AG09309 (cell line): ENCODE data around the gene TRNAU1AP.
A peak's percentile ranks its signal among the peaks of the same experiment; 100 is the strongest.
"Not testable (repeated sequence)": the region's sequence is repeated elsewhere in the genome, so short reads cannot be mapped to it uniquely, and the experiment has no call there.

Experiments used
- DNase-seq: peaks from one replicate; pipeline ENCODE4 v3.0.0-alpha.2; 2010; ENCODE audit warnings: low read depth
- H3K4me3 ChIP-seq: 2 replicates; pipeline ENCODE4 v1.5.1; 2011; ENCODE audit warnings: mild to moderate bottlenecking, low read depth, low read length, moderate library complexity; ENCODE audit not compliant: control insufficient read depth
- CTCF ChIP-seq: IDR thresholded peaks from 2 replicates; pipeline ENCODE4 v1.5.1; 2011; ENCODE audit warnings: mild to moderate bottlenecking, low read depth, low read length, inconsistent platforms; ENCODE audit not compliant: insufficient read depth, control insufficient read depth; ENCODE audit errors: missing control alignments

The TRNAU1AP gene

GRCh38 chr1:28516518-28516956 lies 36.3 kb upstream of the TRNAU1AP start:
- H3K4me3 ChIP-seq, result no peak overlapping the region
- DNase-seq, result no peak
- TF ChIP-seq CTCF, result no peak

- peak overlapping the region; percentile 2; the same call in 1 of the 2 replicates for H3K4me3 ChIP-seq
- no peak for TF ChIP-seq CTCF
- DNase-seq, result no peak
These were observed 35.3 kb upstream of the TRNAU1AP start for GRCh38 chr1:28517649-28517999.

DNA sequence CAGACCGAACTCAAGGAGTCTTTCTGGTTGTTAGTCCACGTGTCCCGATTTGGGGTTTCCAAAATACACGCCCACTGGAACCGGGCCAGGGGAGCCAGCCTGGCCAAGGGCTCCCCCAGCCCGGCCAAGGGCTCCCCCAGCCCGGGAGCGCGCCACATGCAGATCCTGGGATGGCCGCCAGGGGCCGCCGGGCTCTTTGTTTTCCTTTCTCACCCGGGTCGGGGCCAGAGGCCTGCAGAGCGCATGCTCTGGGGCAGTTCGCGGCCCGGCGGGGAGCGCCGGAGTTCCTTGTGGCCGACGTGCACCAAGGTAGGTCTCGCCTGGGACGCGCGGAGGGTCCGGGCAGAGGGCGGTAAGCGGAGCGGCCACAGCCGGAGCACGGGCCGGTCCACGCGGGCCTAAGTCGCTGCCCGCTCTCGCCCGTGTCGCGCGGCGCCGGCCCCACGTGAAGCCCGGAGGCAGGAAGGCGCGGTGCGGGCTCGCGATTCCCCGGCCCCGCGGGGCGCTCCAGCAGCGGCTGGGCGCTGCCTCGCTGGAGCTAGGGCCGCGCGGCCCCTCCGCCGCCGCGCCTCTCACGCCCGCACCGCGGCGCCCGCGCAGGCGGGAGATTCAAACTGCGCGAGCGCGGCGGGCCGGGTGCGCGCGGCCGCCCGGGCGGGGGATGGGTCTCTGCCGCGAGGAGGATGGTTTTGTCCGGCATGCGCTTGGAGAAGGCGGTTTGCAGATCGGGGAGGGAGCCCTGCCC lies 34.7 kb upstream of the TRNAU1AP start:
- DNase-seq, result peak; percentile 48
- peak overlapping the region; percentile 69 for H3K4me3 ChIP-seq
- peak; percentile 92 for TF ChIP-seq CTCF

- TF ChIP-seq CTCF, result no peak
- peak overlapping the region; percentile 69 for H3K4me3 ChIP-seq
- no peak for DNase-seq
These were observed 34.0 kb upstream of the TRNAU1AP start for GRCh38 chr1:28518745-28519341.

- no peak overlapping the region for H3K4me3 ChIP-seq
- no peak for TF ChIP-seq CTCF
- no peak for DNase-seq
These were observed 32.7 kb upstream of the TRNAU1AP start for GRCh38 chr1:28519946-28520725.

DNA sequence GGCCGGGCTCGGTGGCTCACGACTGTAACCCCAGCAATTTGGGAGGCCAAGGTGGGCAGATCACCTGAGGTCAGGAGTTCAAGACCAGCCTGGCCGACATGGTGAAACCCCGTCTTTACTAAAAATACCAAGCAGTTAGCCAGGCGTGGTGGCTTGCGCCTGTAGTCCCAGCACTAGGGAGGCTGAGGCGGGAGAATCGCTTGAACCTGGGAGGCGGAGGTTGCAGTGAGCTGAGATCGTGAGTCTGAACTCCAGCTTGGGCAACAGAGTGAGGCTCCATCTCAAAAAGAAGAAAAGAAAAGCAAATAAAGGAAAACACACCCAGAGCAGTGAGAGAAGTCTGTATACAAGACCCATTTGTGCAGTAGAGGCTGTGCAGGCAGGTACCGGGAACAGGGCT lies 32.1 kb upstream of the TRNAU1AP start:
- DNase-seq, H3K4me3 ChIP-seq: not testable (repeated sequence)

DNA sequence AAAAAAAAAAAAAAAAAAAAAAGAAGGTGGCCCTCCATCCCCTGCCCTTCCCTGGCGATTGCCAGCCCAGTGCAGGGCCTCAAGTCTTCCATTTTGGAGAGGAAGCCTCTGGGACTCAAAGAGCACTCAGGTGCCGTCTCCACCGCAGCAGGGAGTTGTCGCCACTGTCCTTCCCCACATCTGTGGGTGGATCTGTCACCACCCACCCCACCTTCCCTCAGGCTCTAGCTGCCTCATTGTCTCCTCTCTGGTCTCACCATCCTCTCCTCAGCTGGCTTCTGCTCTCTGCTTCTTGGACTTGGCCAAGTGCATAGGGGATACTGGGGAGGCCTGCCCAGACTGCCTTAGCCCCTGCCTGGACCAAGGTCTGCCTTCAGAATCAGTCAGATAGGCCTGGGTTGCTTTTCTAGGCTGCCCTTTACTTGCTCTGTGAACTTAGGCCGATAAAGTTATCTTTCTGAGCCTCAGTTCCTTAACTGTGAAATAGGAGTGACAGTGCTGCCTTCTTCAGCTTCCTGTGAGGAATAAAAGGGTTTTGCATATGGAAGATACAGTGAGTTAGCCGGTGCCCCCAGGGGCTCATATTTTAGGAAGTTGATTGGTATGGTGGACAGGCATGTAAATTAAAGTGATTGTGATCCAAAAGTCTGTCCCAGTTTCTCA lies 31.3 kb upstream of the TRNAU1AP start:
- TF ChIP-seq CTCF, result no peak
- no peak overlapping the region for H3K4me3 ChIP-seq
- no peak for DNase-seq

- DNase-seq, H3K4me3 ChIP-seq: not testable (repeated sequence)
These were observed 30.3 kb upstream of the TRNAU1AP start for GRCh38 chr1:28522537-28522936.

DNA sequence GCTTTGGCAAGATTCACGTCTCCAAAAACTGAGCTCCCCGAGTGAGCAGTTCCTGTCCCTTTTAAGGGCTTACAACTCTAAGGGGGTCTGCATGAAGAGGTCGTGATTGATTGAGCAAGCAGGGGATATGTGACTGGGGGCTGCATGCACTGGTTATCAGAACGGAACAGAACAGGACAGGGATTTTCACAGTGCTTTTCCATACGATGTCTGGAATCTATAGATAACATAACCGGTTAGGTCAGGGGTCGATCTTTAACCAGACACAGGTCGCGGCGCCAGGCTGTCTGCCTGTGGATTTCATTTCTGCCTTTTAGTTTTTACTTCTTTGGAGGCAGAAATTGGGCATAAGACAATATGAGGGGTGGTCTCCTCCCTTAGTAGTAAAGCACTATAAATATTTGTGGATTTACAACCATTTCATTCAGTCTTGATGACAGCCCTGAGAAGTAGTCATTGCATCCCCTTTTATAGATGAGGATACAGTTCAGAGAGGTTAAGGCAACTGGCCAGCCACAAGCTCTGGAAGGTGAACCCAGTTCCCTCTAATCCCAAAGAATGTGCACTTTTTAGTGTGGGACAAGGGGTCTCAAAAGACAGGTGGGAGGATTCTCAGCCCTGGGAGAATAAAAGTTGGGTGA lies 27.8 kb upstream of the TRNAU1AP start:
- H3K4me3 ChIP-seq, DNase-seq: not testable (repeated sequence)
